ENCODE results near the gene TRIM38. TPM values are rescaled to one million over a fixed set of nuclear protein-coding genes. Genes with fewer than 3 reads are reported as not detected.

TRIM38 gene
- total RNA-seq, 2 donors from 2014 or later: 21.3 to 39.9 TPM

- no peaks in the 10 kb centered on the region for H3K27me3 Mint-ChIP-seq (ENCODE audit: low read depth)
- H3K27ac Mint-ChIP-seq: peak overlapping the region; percentile 98
- DNase-seq: no peak
- H3K4me3 Mint-ChIP-seq: peak overlapping the region; percentile 97
- H3K9me3 Mint-ChIP-seq: peaks cover 9 to 17% of the 10 kb centered on the region in 2 donors
- peaks cover 58 to 60% of the 10 kb centered on the region in 2 donors for H3K36me3 Mint-ChIP-seq (ENCODE audit: insufficient read depth in 2 of 2)
- H3K4me1 Mint-ChIP-seq (ENCODE audit: low read depth): peaks cover 85% of the 10 kb centered on the region
- no peak for ATAC-seq (replicated peaks in 1 of 2)
These were observed 973 bp downstream of the TRIM38 start for GRCh38 chr6:25963426-25964123.

GRCh38 chr6:25965058-25965457, 2.5 kb downstream of the TRIM38 start:
- ATAC-seq (replicated peaks in 1 of 2) (no peak), DNase-seq (no peak)
- Mint-ChIP-seq H3K4me1 (ENCODE audit: low read depth) (peaks cover 82% of the 10 kb centered on the region), H3K9me3 (peaks cover 2 to 9% of the 10 kb centered on the region in 2 donors), H3K27ac (no peak overlapping the region), H3K4me3 (peak overlapping the region; percentile 79 to 97), H3K27me3 (ENCODE audit: low read depth) (no peaks in the 10 kb centered on the region), H3K36me3 (ENCODE audit: insufficient read depth in 2 of 2) (peaks cover 56% of the 10 kb centered on the region in 2 donors)

GRCh38 chr6:25966711-25967110, 4.1 kb downstream of the TRIM38 start:
- Mint-ChIP-seq H3K27ac (peak overlapping the region; percentile 92), H3K36me3 (ENCODE audit: insufficient read depth in 2 of 2) (peaks cover 53 to 59% of the 10 kb centered on the region in 2 donors), H3K9me3 (no peaks in the 10 kb centered on the region), H3K27me3 (ENCODE audit: low read depth) (no peaks in the 10 kb centered on the region), H3K4me3 (peak overlapping the region; percentile 79 to 92), H3K4me1 (ENCODE audit: low read depth) (peaks cover 82% of the 10 kb centered on the region)
- ATAC-seq (replicated peaks in 1 of 2) (peak; percentile 49 to 52), DNase-seq (peak; percentile 26 to 33)

GRCh38 chr6:25968769-25969168, 6.2 kb downstream of the TRIM38 start:
- ATAC-seq (replicated peaks in 1 of 2): no peak
- Mint-ChIP-seq H3K27me3 (ENCODE audit: low read depth) (no peaks in the 10 kb centered on the region), H3K9me3 (no peaks in the 10 kb centered on the region), H3K4me3 (peak overlapping the region; percentile 79 to 92), H3K27ac (no peak overlapping the region), H3K36me3 (ENCODE audit: insufficient read depth in 2 of 2) (peaks cover 47 to 63% of the 10 kb centered on the region in 2 donors), H3K4me1 (ENCODE audit: low read depth) (peaks cover 80% of the 10 kb centered on the region)
- no peak for DNase-seq

- ATAC-seq (replicated peaks in 1 of 2): no peak
- H3K36me3 Mint-ChIP-seq (ENCODE audit: insufficient read depth in 2 of 2): peaks cover 43 to 62% of the 10 kb centered on the region in 2 donors
- no peaks in the 10 kb centered on the region for H3K9me3 Mint-ChIP-seq
- no peaks in the 10 kb centered on the region for H3K27me3 Mint-ChIP-seq (ENCODE audit: low read depth)
- H3K27ac Mint-ChIP-seq: peak overlapping the region; percentile 73
- peaks cover 71% of the 10 kb centered on the region for H3K4me1 Mint-ChIP-seq (ENCODE audit: low read depth)
- H3K4me3 Mint-ChIP-seq: peak overlapping the region in 1 of 2 donors; percentile 32
- DNase-seq: no peak
These were observed 8.7 kb downstream of the TRIM38 start for GRCh38 chr6:25971187-25971821.

GRCh38 chr6:25972128-25972527, 9.5 kb downstream of the TRIM38 start:
- Mint-ChIP-seq H3K4me3 (peak overlapping the region in 1 of 2 donors; percentile 32), H3K4me1 (ENCODE audit: low read depth) (peaks cover 71% of the 10 kb centered on the region), H3K27ac (peak overlapping the region; percentile 25), H3K9me3 (no peaks in the 10 kb centered on the region), H3K27me3 (ENCODE audit: low read depth) (no peaks in the 10 kb centered on the region), H3K36me3 (ENCODE audit: insufficient read depth in 2 of 2) (peaks cover 39 to 60% of the 10 kb centered on the region in 2 donors)
- DNase-seq (no peak), ATAC-seq (replicated peaks in 1 of 2) (no peak)

- Mint-ChIP-seq H3K4me1 (ENCODE audit: low read depth) (peaks cover 64% of the 10 kb centered on the region), H3K36me3 (ENCODE audit: insufficient read depth in 2 of 2) (peaks cover 37 to 58% of the 10 kb centered on the region in 2 donors), H3K9me3 (no peaks in the 10 kb centered on the region), H3K27ac (no peak overlapping the region), H3K27me3 (ENCODE audit: low read depth) (no peaks in the 10 kb centered on the region), H3K4me3 (no peak overlapping the region)
- DNase-seq: no peak
- no peak for ATAC-seq (replicated peaks in 1 of 2)
These were observed 10.3 kb downstream of the TRIM38 start for GRCh38 chr6:25972902-25973301.

GRCh38 chr6:25973923-25974555, 11.4 kb downstream of the TRIM38 start:
- ATAC-seq (replicated peaks in 1 of 2) (no peak), DNase-seq (no peak)
- Mint-ChIP-seq H3K9me3 (no peaks in the 10 kb centered on the region), H3K27ac (no peak overlapping the region), H3K4me1 (ENCODE audit: low read depth) (peaks cover 53% of the 10 kb centered on the region), H3K4me3 (no peak overlapping the region), H3K36me3 (ENCODE audit: insufficient read depth in 2 of 2) (peaks cover 29 to 50% of the 10 kb centered on the region in 2 donors), H3K27me3 (ENCODE audit: low read depth) (no peaks in the 10 kb centered on the region)

GRCh38 chr6:25975923-25976560, 13.4 kb downstream of the TRIM38 start:
- Mint-ChIP-seq H3K4me1 (ENCODE audit: low read depth) (peaks cover 40% of the 10 kb centered on the region), H3K36me3 (ENCODE audit: insufficient read depth in 2 of 2) (peaks cover 19 to 45% of the 10 kb centered on the region in 2 donors)
- ATAC-seq (replicated peaks in 1 of 2): peak; percentile 98 to 99

GRCh38 chr6:25980935-25981334, 18.3 kb downstream of the TRIM38 start:
- H3K27ac Mint-ChIP-seq: peak overlapping the region; percentile 92
- ATAC-seq (replicated peaks in 1 of 2): no peak

More at GRCh38 chr6:25975923-25976560, 13.4 kb downstream of the TRIM38 start:
- peak overlapping the region in 1 of 2 donors; percentile 66 for H3K4me3 Mint-ChIP-seq
- no peaks in the 10 kb centered on the region for H3K9me3 Mint-ChIP-seq
- peak overlapping the region; percentile 84 for H3K27ac Mint-ChIP-seq
- DNase-seq: no peak
- H3K27me3 Mint-ChIP-seq (ENCODE audit: low read depth): no peaks in the 10 kb centered on the region

GRCh38 chr6:25981568-25982263, 19.1 kb downstream of the TRIM38 start:
- no peak for DNase-seq
- H3K4me1 Mint-ChIP-seq (ENCODE audit: low read depth): peaks cover 30% of the 10 kb centered on the region
- no peaks in the 10 kb centered on the region for H3K27me3 Mint-ChIP-seq (ENCODE audit: low read depth)
- no peaks in the 10 kb centered on the region for H3K9me3 Mint-ChIP-seq
- no peak for ATAC-seq (replicated peaks in 1 of 2)
- H3K4me3 Mint-ChIP-seq: peak overlapping the region in 1 of 2 donors; percentile 47
- H3K27ac Mint-ChIP-seq: peak overlapping the region; percentile 92
- peaks cover 19 to 50% of the 10 kb centered on the region in 2 donors for H3K36me3 Mint-ChIP-seq (ENCODE audit: insufficient read depth in 2 of 2)

More at GRCh38 chr6:25980935-25981334, 18.3 kb downstream of the TRIM38 start:
- Mint-ChIP-seq H3K9me3 (no peaks in the 10 kb centered on the region), H3K4me3 (peak overlapping the region in 1 of 2 donors; percentile 43), H3K4me1 (ENCODE audit: low read depth) (peaks cover 38% of the 10 kb centered on the region), H3K27me3 (ENCODE audit: low read depth) (no peaks in the 10 kb centered on the region), H3K36me3 (ENCODE audit: insufficient read depth in 2 of 2) (peaks cover 21 to 57% of the 10 kb centered on the region in 2 donors)
- no peak for DNase-seq

- Mint-ChIP-seq H3K9me3 (no peaks in the 10 kb centered on the region), H3K36me3 (ENCODE audit: insufficient read depth in 2 of 2) (peaks cover 13 to 43% of the 10 kb centered on the region in 2 donors), H3K27me3 (ENCODE audit: low read depth) (no peaks in the 10 kb centered on the region), H3K27ac (peak overlapping the region; percentile 45), H3K4me3 (no peak overlapping the region), H3K4me1 (ENCODE audit: low read depth) (peaks cover 25% of the 10 kb centered on the region)
- ATAC-seq (replicated peaks in 1 of 2) (no peak), DNase-seq (no peak)
These were observed 21.7 kb downstream of the TRIM38 start for GRCh38 chr6:25984265-25984664.

All from activated T-cell treated with anti-CD3 and anti-CD28 coated beads, Interleukin-2, amount 50 U/mL, for 72 hours (primary cell).